GM18519 (cell line): ENCODE data around the gene NUMB.
"Not testable (repeated sequence)": the region's sequence is repeated elsewhere in the genome, so short reads cannot be mapped to it uniquely, and the experiment has no call there.

Experiments used
- ATAC-seq: cut with Tn5 transposase; IDR thresholded peaks from one replicate; pipeline ENCODE4 v1.9.1; 2021; ENCODE audit warnings: mild to moderate bottlenecking, moderate library complexity; ENCODE audit not compliant: unreplicated experiment, low FRiP score

Gene NUMB

DNA sequence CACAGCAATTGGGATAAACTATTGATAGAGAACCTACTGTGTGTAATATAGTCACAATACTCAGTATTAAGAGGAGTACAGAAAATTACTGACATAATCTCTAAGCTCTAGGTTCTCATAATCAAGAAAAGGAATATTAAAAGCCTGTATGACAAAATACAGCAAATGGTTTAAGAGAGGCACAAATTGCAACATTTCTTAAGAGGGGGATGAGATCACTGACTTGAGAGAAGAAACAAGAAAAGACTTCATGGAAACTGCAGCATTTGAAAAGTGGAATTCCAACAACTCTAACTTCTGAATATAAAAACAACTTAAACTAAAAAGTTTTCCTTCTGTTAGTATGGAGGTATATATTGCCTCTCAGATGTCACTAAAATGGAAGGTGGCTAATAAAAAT lies 89.7 kb downstream of the NUMB start:
- no peak for ATAC-seq

DNA sequence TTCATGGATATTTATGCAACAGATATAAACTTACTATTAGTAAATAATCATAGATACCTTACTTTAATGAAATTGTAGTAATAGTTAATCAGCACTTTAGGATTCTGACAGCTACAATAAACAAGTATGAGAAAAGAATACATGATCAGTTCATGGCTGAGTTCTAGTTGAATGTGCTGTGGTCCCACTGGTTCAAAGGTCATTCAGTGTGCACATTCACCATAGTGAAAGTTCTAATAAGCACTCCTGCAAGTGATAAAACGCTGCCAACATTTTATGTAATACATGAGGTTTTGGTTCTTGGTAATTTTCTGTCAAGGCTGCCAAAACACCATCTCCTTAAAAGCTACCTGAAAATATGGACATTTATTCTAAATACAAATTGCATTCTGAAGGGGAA lies 92.6 kb downstream of the NUMB start:
- ATAC-seq = no peak

DNA sequence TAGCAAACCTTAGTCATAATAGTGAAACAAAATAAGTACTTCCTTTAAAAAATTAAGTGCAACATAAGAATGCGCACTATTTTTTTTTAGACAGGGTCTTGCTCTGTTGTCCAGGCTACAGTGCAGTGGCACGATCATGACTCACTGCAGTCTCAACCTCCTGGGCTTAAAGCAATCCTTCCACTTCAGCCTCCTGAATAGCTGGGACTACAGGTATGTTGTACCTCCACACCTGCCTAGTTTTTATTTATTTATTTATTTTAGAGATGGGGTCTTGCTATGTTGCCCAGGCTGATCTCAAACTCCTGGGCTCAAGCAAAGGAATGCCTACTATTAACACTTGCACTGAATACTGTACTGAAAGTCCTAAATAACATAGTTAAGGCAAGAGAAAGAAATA lies 93.8 kb downstream of the NUMB start:
- no peak for ATAC-seq

DNA sequence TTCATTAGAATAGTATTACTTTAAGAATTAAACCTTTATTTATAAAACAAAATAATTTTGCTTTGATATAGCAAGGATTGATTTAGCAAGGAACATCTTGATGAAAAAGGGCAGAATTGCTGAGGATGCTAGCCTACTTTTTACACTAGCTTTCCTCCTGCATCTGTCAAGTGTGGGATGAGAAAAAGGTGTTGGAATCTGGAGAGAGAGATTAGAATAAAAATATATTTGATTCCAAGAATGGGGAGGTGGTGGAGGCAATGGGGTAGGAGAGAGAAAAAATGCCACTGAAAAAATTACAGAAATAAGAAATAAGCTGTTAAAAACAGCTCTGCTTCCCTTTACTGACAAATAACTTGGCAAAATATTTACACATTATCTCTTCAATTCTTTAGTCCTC lies 98.9 kb downstream of the NUMB start:
- ATAC-seq = no peak

DNA sequence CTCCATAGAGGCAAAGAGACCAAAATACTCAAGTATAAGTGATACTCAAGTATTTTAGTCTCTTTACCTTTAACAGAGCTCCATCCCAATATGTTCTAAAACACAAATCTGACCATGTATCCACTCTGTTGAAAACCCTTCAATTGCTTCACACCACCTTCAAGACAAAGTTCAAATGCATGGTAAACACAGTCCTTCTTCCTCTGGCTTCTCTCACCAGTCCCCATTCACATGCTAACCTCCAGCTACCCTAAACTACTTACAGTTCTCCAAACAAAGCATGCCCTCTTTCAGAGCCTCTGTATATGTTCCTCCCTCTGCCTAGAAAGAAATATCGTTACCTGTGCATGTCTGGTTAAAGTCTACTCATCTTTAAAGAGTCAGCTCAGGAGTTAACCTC lies 100.2 kb downstream of the NUMB start:
- ATAC-seq = no peak

DNA sequence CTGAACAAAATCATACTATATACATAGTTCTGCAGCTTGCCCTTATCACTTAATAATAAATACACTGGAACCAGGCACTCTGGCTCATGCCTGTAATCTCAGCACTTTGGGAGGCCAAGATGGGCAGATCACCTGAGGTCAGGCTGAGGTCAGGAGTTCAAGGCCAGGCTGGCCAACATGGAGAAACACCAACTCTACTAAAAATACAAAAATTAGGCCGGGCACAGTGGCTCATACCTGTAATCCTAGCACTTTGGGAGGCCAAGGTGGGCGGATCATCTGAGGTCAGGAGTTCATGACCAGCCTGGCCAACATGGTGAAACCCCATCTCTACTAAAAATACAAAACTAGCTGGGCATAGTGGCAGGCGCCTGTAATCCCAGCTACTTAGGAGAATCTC lies 109.3 kb downstream of the NUMB start:
- not testable (repeated sequence) for ATAC-seq

DNA sequence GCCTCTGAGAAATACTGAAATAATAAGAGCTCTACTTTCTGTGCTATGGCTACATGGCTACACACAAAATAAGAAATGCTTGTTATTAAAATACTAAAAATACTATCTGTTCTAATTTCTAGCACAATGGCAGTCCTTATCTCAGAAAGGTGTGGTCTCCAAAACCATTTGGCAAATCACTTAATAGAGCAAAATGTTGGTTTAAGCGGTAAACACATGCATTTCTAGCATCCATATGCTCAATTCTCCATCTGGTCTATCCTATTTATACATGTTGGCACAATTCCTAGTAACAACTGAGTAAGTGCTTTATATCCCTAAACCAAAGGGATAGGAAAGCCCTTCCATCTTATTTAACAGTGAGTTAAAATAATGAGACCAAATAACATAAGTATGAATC lies 114.0 kb downstream of the NUMB start:
- no peak for ATAC-seq

DNA sequence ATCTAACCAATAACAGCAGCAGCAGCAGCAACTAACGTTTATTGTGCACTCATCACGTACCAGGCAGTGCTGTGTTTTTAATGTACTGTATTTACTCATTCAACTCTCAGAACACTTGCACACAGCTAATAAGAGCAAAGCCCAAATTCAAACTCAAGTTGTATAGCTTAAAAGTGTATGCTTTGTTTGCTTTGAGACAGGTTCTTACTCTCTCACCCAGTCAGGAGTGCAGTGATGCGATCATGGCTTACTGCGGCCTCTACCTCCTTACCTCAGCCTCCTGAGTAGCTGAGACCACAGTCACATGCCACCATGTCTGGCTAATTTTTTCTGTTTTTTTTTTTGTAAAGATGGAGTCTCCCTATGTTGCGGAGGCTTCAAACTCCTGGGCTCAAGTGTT lies 115.7 kb downstream of the NUMB start:
- no peak for ATAC-seq

DNA sequence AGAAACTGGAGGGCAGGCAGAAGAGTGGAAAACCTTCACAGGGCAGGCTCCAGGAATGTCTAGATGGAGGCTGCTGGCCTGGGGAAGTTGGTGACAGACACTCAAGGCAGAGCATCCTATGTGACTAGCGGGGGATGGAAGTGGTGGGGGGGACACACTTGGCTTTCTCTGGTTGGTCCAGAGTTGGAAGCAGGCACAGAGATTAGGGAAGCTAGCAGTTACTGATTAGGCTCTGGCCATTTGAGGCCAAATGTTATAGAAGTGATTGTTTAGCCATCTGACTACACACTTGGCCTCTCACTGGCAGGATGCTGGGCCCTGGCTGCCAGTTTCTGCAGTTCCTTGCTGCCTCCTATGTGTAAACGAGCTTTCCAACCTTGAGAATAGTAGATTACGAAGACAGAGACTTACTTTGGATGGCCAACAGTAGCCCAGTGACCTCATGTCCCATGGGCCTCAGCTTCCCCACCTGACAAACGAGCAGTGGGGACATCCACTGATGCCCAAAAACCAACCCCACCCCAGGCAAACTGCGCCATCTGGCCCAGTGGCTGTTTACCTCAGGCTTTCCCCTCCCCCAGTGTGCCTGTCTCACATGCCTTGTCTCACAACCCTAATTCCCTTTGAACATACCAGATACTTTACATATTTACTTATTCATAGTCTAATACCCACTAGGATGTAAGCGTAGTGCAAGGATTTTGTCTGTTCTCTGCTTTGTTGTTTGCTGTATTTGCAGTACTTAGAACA lies 118.3 kb downstream of the NUMB start:
- no peak for ATAC-seq

DNA sequence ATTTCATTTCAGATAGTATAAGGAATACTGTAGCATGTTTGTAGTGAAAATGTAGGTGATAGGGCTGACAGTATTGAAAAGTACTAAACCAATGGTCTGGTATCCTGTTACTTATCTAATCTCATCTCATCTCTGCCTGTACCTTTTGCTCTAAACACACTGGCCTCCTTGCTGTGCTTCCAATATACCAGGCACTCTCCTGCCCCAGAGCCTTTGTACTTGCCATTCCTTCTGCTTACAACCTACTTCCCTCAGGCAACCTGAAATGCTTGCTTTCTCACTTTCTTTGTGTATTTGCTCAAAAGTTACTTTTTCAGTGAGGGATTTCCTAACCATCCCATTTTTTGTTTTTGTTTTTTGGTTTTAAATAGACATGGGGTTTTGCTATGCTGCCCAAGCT lies 119.1 kb downstream of the NUMB start:
- ATAC-seq = no peak

DNA sequence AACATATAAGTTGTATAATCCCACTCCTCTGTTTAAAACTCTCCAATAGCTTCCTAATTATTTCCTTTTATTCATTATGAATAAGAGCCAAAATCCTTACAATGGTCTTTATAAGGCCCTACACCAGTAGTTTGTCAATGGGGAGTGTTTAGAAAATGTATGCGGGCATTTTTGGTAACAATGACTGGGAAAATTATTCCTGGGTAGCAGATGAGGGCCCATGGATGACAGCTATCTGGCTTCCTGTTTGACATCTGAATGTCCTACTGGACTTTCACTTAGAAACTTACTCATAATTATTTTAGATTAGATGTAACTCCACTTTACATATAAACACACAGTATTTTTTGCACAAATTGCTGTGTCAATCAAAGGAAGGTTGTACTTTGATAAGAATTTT lies 119.8 kb downstream of the NUMB start:
- no peak for ATAC-seq

DNA sequence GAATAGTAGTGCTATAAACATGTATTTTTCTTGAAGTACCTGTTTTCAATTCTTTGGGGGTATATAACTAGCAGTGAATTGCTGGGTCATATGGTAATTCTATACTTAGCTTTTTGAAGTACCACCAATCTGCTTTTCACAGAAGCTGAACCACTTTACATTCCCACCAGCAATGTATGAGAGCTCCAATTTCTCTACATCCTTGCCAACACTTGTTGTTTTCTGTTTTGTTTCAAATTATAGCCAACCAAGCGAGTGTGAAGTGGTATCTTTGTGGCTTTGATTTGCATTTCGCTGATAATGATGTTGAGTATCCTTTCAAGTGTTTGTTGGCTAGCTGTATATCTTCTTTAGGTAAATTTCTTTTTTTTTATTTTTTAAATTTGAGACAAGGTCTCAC lies 125.3 kb downstream of the NUMB start:
- ATAC-seq = no peak

DNA sequence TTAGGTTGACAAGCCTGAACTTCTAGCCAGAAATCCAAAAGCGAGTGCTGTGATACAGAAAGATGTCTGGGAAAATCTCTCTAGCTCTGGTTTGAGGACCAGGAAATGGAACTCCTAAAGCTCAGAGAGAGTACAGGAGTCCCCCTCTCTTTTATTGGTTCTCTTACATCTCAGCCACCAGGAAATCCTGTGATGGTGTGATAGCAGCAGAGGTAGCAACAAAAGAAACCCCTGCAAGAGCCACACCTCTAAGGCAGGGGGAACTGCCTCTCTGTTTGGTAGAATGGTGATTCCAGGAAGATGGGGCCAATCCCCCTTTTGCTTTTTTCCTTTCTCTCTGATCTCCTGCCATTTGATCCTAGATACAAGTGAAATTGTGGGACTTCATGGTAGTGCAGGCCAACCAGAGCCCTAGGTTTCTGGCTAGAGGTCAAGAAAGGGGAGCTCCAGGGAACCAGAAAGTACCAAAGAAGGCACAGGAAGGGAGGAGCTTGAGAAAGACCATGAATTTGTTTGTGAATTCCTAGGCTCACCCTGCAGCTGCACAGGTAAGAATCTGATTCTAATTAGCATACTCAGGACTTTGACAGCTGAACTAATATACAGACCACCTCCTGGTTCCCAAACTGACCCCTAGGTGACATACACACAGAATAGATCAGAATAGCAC lies 132.6 kb downstream of the NUMB start:
- no peak for ATAC-seq

DNA sequence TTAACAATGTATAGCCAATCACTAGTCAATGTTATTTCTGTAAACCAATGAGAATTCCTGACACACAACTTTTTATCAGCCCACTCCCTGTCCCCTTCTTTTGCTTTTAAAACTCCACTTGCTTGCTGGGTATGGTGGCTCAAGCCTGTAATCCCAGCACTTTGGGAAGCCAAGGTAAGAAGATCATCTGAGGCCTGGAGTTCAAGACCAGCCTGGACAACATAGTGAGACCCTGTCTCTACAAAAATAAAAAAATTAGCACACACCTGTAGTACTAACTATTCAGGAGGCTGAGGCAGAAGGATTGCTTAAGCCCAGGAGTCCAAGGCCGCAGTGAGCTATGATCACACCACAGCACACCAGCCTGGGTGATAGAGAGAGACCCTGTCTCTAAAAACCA lies 133.3 kb downstream of the NUMB start:
- ATAC-seq = no peak

DNA sequence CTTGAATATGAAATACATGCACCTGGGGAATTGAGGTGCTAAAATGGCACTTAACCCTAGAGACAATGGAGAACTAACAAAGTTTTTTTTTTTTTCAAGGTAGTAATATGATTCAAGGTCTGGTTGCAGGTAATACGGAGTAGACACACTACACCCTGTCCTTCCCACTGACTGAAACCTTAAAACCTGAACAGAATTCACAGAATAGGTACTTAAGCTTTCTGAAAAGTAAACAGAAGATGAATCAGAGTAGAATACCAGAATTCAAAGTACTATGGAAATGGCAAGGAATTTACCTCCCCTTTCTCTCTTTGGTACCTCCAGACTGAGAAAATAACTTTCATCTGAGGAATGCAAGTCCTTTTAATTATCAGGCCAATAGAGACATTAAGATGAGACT lies 133.8 kb downstream of the NUMB start:
- ATAC-seq = no peak

DNA sequence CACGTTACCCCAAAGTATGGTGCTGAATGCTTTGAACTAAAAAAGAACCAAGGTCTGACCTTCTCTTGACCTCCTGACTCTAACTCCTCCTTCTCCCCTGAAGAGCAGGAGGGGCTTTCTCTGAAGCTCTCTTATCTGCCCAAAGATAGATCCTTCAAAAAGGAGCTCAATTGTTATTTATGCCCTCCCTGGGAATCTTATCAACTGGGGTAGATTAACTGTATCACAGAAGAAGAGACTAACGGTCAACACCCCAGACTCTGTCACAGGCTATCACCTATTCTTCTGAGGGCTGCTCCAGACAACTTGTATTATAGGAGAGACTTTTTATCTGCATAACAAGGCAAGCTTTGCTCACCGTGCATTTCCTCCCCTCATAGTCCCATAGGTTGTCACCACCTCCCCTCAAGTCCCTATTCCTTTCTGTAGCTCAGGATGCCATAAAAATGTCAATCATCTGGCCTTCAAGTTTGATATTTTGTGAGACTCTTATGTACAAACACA lies 134.4 kb downstream of the NUMB start:
- no peak for ATAC-seq

DNA sequence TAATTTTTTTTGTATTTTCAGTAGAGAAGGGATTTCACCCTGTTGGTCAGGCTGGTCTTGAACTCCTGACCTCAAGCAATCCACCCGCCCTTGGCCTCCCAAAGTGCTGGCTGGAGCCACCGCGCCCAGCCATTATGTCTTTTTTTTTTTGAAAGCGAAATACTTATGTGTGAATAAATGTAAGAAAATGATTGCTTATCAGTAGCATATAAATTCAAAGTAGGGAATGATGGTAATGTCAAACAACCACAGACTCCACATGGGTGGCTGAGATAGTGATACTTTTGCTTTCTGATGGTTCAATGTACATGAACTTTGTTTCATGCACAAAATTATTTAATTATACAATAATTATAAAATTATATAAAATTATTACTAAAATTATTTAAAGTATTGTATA lies 145.2 kb downstream of the NUMB start:
- ATAC-seq = no peak

DNA sequence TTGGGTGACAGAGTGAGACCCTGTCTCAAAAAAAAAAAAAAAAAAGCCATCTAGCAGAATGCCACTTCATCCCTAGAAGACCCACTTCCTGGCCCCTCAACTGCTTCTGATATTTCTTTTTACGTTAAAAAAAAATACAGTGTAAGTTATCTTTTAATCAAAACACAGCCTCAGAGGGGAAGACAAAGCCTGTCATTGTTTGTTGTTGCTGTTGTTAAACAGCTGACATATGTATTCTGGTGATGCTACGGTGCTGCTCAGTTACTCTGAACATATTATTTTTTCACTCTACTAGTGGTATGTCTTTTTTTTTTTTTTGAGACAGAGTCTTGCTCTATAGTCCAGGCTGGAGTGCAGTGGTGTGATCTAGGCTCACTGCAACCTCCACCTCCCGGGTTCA lies 145.7 kb downstream of the NUMB start:
- no peak for ATAC-seq

DNA sequence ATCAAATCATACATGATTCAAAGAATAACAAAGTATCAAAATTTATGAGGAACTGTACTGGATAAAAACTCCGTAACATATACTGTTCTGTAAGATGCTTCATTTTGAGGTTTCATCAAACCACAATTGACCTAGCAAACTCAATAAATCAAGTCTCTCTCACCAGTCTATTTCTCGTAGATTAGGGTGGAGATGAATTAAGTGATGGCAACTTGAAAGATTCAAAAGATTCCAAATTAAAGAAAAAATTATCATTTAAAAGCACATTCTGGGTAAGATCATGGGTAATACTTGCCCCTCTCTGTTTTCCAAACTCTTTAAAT lies 146.7 kb downstream of the NUMB start:
- ATAC-seq = no peak

DNA sequence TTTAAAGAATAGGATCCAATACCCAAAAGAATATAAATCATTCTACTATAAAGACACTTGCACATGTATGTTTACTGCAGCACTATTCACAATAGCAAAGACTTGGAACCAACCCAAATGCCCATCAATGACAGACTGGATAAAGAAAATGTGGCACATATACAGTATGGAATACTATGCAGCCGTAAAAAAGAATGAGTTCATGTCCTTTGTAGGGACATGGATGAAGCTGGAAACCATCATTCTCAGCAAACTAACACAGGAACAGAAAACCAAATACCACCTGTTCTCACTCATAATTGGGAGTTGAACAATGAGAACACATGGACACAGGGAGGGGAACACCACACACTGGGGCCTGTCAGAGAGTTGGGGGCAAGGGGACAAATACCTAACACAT lies 149.1 kb downstream of the NUMB start:
- ATAC-seq = not testable (repeated sequence)

DNA sequence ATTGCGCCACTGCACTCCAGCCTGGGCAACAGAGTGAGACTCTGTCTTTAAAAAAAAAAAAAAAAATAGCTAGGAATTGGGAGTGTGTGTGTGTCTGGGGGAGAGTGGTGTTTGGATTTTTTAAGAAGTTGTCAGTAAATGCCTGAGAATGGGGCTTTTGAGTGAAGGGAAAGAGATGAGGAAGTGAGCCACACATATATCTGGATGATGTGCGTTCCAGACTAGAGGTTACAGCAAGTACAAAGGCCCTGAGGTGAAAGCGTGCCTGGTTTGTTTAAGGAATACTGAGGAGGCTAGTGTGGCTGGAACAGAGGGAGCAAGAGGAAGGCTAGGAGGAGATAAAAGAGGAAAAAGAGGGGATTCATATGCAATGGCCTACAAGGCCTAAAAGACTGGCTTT lies 151.1 kb downstream of the NUMB start:
- ATAC-seq = no peak

DNA sequence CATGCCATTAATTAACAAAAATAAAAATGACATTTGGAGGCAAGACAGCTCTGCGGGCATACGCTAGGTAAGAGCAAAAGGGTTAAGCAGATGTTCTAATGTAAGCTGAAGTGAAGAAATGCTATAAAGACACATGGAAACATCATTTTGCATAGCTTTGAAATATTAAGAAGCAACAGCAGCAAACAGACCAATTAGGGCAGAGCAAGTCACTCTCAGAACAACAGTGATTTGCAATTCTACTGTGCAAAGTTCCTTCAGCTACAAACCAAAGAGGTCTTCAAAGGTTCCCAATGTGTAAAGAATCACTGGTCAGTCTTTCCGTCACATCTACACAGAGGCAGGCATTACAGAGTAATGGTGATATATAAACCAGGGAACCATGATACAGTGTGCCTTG lies 152.8 kb downstream of the NUMB start:
- ATAC-seq = no peak
